Measurements from ENCODE around the gene CENPO. TPM values are rescaled to one million over a fixed set of nuclear protein-coding genes. Genes with fewer than 3 reads are reported as not detected.

CENPO gene
- total and polyA plus RNA-seq, 4 experiments from 2014 or later, result 1.6 to 6.1 (median 3.6) TPM

DNA sequence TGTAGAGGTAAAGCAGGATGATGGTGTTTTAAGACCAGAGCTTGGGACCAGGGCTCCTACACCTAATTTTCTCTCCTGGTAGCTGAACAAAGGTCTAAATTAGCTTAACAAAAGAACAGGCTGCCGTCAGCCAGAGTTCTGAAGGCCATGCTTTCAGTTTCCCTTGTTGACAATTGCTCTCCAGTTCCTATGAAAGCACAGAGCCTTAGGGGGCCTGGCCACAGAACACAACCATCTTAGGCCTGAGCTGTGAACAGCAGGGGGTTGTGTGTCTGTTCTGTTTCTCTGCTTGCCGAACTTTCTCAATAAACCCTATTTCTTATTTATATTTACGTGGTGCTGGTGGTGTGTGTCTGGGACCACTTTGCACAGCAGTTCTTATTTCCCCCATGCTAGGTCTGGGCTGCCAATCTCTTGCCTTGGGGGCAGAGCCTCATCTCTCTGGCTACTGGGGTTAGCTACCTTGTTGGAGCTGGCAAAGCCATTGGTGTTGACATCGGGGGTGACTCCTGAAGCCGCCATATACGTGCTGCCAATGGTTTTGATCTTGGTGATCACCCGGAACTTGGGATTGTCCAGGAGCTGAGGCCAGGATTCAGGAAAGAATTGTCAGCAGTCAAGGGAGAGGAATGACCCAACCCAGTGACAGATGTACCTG lies 29.0 kb downstream of the CENPO start:
- H3K36me3 Mint-ChIP-seq, result peaks cover 21 to 42% of the 10 kb centered on the region in 2 donors

DNA sequence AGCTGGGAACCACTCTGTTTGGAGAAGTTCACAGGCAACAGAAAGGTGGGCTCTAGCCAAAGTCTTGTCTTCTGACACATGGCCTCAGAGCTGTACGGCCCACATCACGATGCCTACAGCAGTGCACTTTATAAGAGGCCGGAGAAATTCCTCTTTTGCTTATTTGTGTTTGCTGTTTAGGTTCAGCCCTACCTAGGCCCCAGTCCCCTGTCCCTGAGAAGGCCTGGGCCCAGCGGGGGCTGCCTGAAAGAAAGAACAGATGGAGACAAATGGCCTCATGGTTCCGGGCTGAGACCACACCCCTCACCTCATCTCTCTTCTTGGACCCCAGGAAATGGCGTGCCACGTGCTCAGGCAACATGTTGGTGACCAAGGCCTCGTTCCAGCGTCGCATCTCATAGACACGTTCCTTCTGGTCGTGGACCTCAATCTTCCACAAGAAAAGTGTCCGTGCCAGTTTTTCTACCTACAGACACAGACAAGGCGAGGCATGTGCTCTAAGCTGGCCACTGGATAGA lies 30.9 kb downstream of the CENPO start:
- peaks cover 8% of the 10 kb centered on the region for H3K36me3 ChIP-seq (ENCODE audit: insufficient read depth, low read length)
- ChIA-PET CTCF (ENCODE audit: partially characterized antibody) (interaction anchor here (0.7 to 9.9 kb wide), 3 partner anchors 402 to 1822 kb away, joined by 3 to 222 read pairs (median 12); no protein-coding TSS in a partner anchor), POLR2A (ENCODE audit: partially characterized antibody) (no interaction called here)
- DNase-seq, result no peak
- intact Hi-C loops (cut with micrococcal nuclease), result no loop called here
- Mint-ChIP-seq H3K36me3 (peaks cover 15 to 28% of the 10 kb centered on the region in 2 donors), H3K9me3 (no peaks in the 10 kb centered on the region), H3K4me3 (no peak overlapping the region), H3K4me1 (peaks cover 10 to 22% (median 19%) of the 10 kb centered on the region in 4 donors), H3K27me3 (no peaks in the 10 kb centered on the region), H3K27ac (peak overlapping the region in 1 of 7 donors; percentile 47)
- no peak overlapping the region for H3K27ac ChIP-seq (ENCODE audit: low read depth, low read length)
- H3K4me1 ChIP-seq (ENCODE audit: insufficient read depth, low read length), result peaks cover 20% of the 10 kb centered on the region
- no peaks in the 10 kb centered on the region for H3K27me3 ChIP-seq (ENCODE audit: insufficient read depth, low read length)
- no peaks in the 10 kb centered on the region for H3K9me3 ChIP-seq (ENCODE audit: control insufficient read depth in 1 of 2, low read length in 2 of 2)
- no peak overlapping the region for H3K4me3 ChIP-seq (ENCODE audit: low read length in 2 of 2)

More for the DNA sequence above, 29.0 kb downstream of the CENPO start:
- Mint-ChIP-seq H3K27ac (peak overlapping the region in 2 of 7 donors; percentile 12 to 38), H3K4me3 (no peak overlapping the region), H3K4me1 (peaks cover 5 to 16% (median 13%) of the 10 kb centered on the region in 4 donors), H3K27me3 (no peaks in the 10 kb centered on the region), H3K9me3 (no peaks in the 10 kb centered on the region)
- Histone ChIP-seq H3K27ac (ENCODE audit: low read depth, low read length) (no peak overlapping the region), H3K4me3 (ENCODE audit: low read length in 2 of 2) (no peak overlapping the region), H3K9me3 (ENCODE audit: control insufficient read depth in 1 of 2, low read length in 2 of 2) (no peaks in the 10 kb centered on the region), H3K36me3 (ENCODE audit: insufficient read depth, low read length) (peaks cover 13% of the 10 kb centered on the region), H3K27me3 (ENCODE audit: insufficient read depth, low read length) (no peaks in the 10 kb centered on the region), H3K4me1 (ENCODE audit: insufficient read depth, low read length) (peaks cover 16% of the 10 kb centered on the region)
- intact Hi-C loops (cut with micrococcal nuclease), result no loop called here
- POLR2A ChIA-PET (ENCODE audit: partially characterized antibody), result no interaction called here
- no peak for DNase-seq
- CTCF ChIA-PET (ENCODE audit: partially characterized antibody), result interaction anchor here (2.3 kb wide), 1 partner anchor 400 kb away, joined by 12 read pairs; no protein-coding TSS in a partner anchor

DNA sequence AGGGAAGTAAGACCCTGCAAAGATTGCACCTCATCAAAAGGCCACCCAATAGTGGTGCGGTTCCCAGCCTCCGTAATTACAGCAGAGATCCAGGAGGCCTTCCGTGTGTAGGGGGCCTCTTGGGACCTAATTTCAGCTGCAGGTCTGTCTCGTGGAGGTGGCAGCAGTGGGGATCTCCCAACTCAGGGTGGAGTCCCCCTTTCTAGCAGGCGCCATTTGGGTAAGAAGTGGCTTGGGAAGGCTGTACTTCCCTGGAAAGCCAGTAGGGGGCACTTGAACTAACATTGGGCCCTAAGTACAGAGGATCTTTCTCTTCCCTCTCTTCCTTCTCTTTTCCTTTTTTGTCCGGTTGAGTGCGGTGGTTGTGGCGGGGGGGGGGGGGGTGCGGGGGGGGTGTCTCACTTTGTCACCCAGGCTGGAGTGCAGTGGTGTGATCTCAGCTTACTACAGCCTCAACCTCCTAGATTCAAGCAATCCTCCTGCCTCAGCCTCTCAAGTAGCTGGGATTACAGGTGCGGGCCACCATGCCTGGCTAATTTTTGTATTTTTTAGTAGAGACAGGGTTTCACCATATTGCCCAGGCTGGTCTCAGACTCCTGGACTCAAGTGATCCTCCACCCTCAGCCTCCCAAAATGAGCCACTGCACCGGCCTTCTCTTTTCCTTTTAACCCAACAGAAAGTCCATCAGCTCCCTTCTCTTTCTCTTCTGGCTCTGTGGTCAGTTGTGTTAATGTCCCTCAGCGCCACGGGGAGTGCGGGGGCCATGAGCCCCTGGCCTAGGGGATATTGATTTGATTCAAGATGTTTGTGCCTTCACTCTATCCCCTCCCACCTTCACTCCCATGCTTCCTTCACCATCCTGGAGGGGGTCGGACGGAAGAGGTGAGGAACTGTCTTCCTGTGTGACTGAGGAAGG lies 32.0 kb downstream of the CENPO start:
- ChIA-PET CTCF (ENCODE audit: partially characterized antibody) (interaction anchor here (0.8 to 9.9 kb wide), 6 partner anchors 10 to 418 kb away, joined by 3 to 222 read pairs (median 14); partner anchors contain the start of genes CENPO and PTRHD1), POLR2A (ENCODE audit: partially characterized antibody) (interaction anchor here (0.8 to 1.2 kb wide), 2 partner anchors 32 to 403 kb away, joined by 3 to 5 read pairs; partner anchors contain the start of genes CENPO and PTRHD1)
- peak in 3 of 5 donors; percentile 9 to 45 (median 23) for DNase-seq
- Histone ChIP-seq H3K9me3 (ENCODE audit: control insufficient read depth in 1 of 2, low read length in 2 of 2) (no peaks in the 10 kb centered on the region), H3K4me3 (ENCODE audit: low read length in 2 of 2) (no peak overlapping the region), H3K27ac (ENCODE audit: low read depth, low read length) (no peak overlapping the region), H3K36me3 (ENCODE audit: insufficient read depth, low read length) (peaks cover 8% of the 10 kb centered on the region), H3K27me3 (ENCODE audit: insufficient read depth, low read length) (no peaks in the 10 kb centered on the region), H3K4me1 (ENCODE audit: insufficient read depth, low read length) (peaks cover 20% of the 10 kb centered on the region)
- intact Hi-C loops (cut with micrococcal nuclease), result loop anchor here (5.0 kb wide), 1 partner anchor 302 kb away; no protein-coding TSS in a partner anchor
- H3K27ac Mint-ChIP-seq, result peak overlapping the region in 2 of 7 donors; percentile 52 to 53
- H3K4me3 Mint-ChIP-seq, result no peak overlapping the region
- no peaks in the 10 kb centered on the region for H3K27me3 Mint-ChIP-seq
- H3K9me3 Mint-ChIP-seq, result no peaks in the 10 kb centered on the region
- peaks cover 10 to 22% (median 19%) of the 10 kb centered on the region in 4 donors for H3K4me1 Mint-ChIP-seq
- H3K36me3 Mint-ChIP-seq, result peaks cover 15 to 28% of the 10 kb centered on the region in 2 donors

DNA sequence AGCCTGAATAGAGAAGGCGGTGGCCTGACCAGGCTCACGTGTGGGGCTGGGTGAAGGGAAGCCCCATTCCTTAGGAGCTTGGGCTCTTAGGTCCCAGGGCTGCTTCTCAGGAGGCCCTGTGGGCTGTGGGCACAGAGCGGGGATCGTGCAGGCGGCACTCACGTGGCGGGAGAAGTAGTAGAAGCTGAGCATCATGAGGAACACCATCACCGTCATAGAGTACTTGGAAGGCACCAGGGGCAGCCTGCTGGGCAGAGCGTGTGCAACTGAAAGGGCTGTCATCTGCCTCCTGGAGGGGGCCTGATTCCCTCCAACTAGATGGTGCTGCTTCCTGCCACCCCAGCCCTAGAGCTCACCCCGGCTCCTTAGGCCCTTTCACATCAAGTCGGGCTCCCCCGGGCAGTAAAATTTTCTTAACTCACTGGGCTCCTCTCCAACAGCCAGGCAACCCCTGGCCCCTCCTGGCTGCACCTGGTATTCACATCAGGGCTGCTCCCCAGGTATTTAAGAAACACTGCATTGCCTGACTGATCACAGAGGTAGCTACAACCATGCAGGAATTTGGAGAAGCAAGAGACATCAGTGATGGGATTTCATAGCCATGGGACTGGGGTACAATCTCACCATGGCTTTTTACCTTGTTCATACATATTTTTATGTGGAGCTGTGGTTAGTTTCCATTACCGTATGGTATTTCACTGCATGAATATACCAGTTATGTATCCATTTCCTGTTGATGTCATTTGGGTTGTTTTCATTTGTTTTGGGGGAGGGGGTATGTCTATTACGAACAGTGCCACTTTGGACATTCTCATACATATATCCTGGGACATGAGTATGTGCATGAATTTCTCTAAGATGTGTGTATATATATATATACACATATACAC lies 32.9 kb downstream of the CENPO start:
- Mint-ChIP-seq H3K4me1 (peaks cover 10 to 22% (median 19%) of the 10 kb centered on the region in 4 donors), H3K9me3 (no peaks in the 10 kb centered on the region), H3K4me3 (peak overlapping the region in 1 of 8 donors; percentile 17), H3K36me3 (peaks cover 8 to 19% of the 10 kb centered on the region in 2 donors), H3K27me3 (no peaks in the 10 kb centered on the region), H3K27ac (peak overlapping the region in 5 of 7 donors; percentile 10 to 53 (median 34))
- no peak for DNase-seq
- H3K4me1 ChIP-seq (ENCODE audit: insufficient read depth, low read length), result peaks cover 20% of the 10 kb centered on the region
- H3K36me3 ChIP-seq (ENCODE audit: insufficient read depth, low read length), result no peaks in the 10 kb centered on the region
- no peaks in the 10 kb centered on the region for H3K9me3 ChIP-seq (ENCODE audit: control insufficient read depth in 1 of 2, low read length in 2 of 2)
- H3K27me3 ChIP-seq (ENCODE audit: insufficient read depth, low read length), result no peaks in the 10 kb centered on the region
- ChIA-PET CTCF (ENCODE audit: partially characterized antibody) (interaction anchor here (0.5 to 9.9 kb wide), 12 partner anchors 11 to 419 kb away, joined by 3 to 222 read pairs (median 4); partner anchors contain the start of genes CENPO and PTRHD1), POLR2A (ENCODE audit: partially characterized antibody) (interaction anchor here (0.8 to 1.2 kb wide), 3 partner anchors 33 to 466 kb away, joined by 3 to 5 read pairs (median 4); partner anchors contain the start of genes CENPO, ITSN2 and PTRHD1)
- H3K4me3 ChIP-seq (ENCODE audit: low read length in 2 of 2), result no peak overlapping the region
- peak overlapping the region; percentile 34 for H3K27ac ChIP-seq (ENCODE audit: low read depth, low read length)
- intact Hi-C loops (cut with micrococcal nuclease), result loop anchor here (5.0 kb wide), 1 partner anchor 301 kb away; no protein-coding TSS in a partner anchor

DNA sequence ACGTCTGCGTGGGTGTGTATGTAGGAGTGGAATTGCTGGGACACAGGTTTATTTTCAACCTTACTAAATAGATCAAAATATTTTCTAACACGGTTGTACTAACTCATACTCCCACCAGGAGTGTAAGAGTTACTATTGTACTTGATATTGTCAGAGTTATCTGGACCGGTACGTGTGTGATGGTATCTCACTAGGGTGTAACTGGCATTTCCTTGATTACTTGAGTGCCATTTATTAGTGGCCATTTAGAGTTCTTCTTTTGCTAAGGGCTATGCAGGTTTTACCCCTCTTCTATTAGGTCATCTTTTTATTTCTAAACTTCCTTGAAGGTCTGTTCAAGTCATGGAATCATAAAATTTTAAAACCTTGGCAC lies 33.5 kb downstream of the CENPO start:
- Mint-ChIP-seq H3K36me3 (peaks cover 4 to 15% of the 10 kb centered on the region in 2 donors), H3K4me3 (no peak overlapping the region), H3K4me1 (peaks cover 10 to 22% (median 19%) of the 10 kb centered on the region in 4 donors), H3K27me3 (no peaks in the 10 kb centered on the region), H3K9me3 (no peaks in the 10 kb centered on the region), H3K27ac (peak overlapping the region in 4 of 7 donors; percentile 4 to 43 (median 28))
- ChIA-PET POLR2A (ENCODE audit: partially characterized antibody) (interaction anchor here (1.1 to 2.4 kb wide), 4 partner anchors 34 to 466 kb away, joined by 4 to 14 read pairs (median 6); partner anchors contain the start of genes CENPO, ITSN2 and PTRHD1), CTCF (ENCODE audit: partially characterized antibody) (interaction anchor here (0.7 to 9.9 kb wide), 18 partner anchors 10 to 463 kb away, joined by 3 to 222 read pairs (median 4); partner anchors contain the start of genes CENPO and PTRHD1)
- Histone ChIP-seq H3K4me1 (ENCODE audit: insufficient read depth, low read length) (peaks cover 20% of the 10 kb centered on the region), H3K36me3 (ENCODE audit: insufficient read depth, low read length) (no peaks in the 10 kb centered on the region), H3K27ac (ENCODE audit: low read depth, low read length) (no peak overlapping the region), H3K27me3 (ENCODE audit: insufficient read depth, low read length) (no peaks in the 10 kb centered on the region), H3K4me3 (ENCODE audit: low read length in 2 of 2) (no peak overlapping the region), H3K9me3 (ENCODE audit: control insufficient read depth in 1 of 2, low read length in 2 of 2) (no peaks in the 10 kb centered on the region)
- no peak for DNase-seq
- intact Hi-C loops (cut with micrococcal nuclease), result loop anchor here (1.0 to 5.0 kb wide), 3 partner anchors 301 to 416 kb away; no protein-coding TSS in a partner anchor
